GM19463 (cell line): Measurements from ENCODE around the gene USE1.

Experiments used
- ATAC-seq: cut with Tn5 transposase; IDR thresholded peaks from one replicate; pipeline ENCODE4 v1.9.1; 2021; ENCODE audit warnings: mild to moderate bottlenecking, moderate library complexity; ENCODE audit not compliant: unreplicated experiment

USE1 gene

GRCh38 chr19:17256130-17256529 is 41.0 kb downstream of the USE1 start:
- ATAC-seq, result no peak

- no peak for ATAC-seq
Measured at GRCh38 chr19:17259118-17259780, 44.1 kb downstream of the USE1 start.

- no peak for ATAC-seq
Measured at GRCh38 chr19:17259934-17260333, 44.8 kb downstream of the USE1 start.

- ATAC-seq, result peak; percentile 76
Measured at GRCh38 chr19:17260842-17261325, 45.7 kb downstream of the USE1 start.

GRCh38 chr19:17262557-17262956 is 47.4 kb downstream of the USE1 start:
- no peak for ATAC-seq

GRCh38 chr19:17263712-17264640 is 48.8 kb downstream of the USE1 start:
- ATAC-seq, result no peak

- ATAC-seq, result no peak
Measured at GRCh38 chr19:17264641-17264979, 49.5 kb downstream of the USE1 start, which contains the start of gene USHBP1. USHBP1 (minus strand) TSS chr19:17264745; CDS start chr19:17264299, 446 bp downstream.

GRCh38 chr19:17266026-17266425 is 50.9 kb downstream of the USE1 start:
- ATAC-seq, result no peak

- peak; percentile 3 for ATAC-seq
Measured at GRCh38 chr19:17266589-17266974, 51.4 kb downstream of the USE1 start.

GRCh38 chr19:17266975-17267788 is 52.0 kb downstream of the USE1 start, which contains the start of gene BABAM1:
BABAM1 (plus strand) TSS chr19:17267443; CDS start chr19:17268807, 1,364 bp downstream.
- ATAC-seq, result peak; percentile 89

- no peak for ATAC-seq
Measured at GRCh38 chr19:17268754-17269153, 53.6 kb downstream of the USE1 start.
